SK-N-SH (cell line): ENCODE data around the gene GNAL. TPM values are rescaled to one million over a fixed set of nuclear protein-coding genes. Genes with fewer than 3 reads are reported as not detected.

ENCODE experiments used
- CTCF ChIA-PET: fragments of 300-600, 350-600 bp; formaldehyde crosslinking; extraction: SDS; loops from one replicate; lab custom pipeline; 2021; lab: Yijun Ruan, JAX
- POLR2A ChIA-PET: fragments of 350-600 bp; sonication (Branson Sonifier 250); formaldehyde crosslinking; extraction: SDS; loops from one replicate; lab custom pipeline; 2020; ENCODE audit warnings: antibody characterized with exemption, inconsistent platforms; lab: Yijun Ruan, JAX
- DNase-seq: peaks from one replicate; pipeline ENCODE4 v3.0.0; 2012
- H2AFZ ChIP-seq: fragments of 200-600 bp; sonication (generic); 2 replicates; pipeline ENCODE4 v1.8.1; 2016; ENCODE audit warnings: antibody characterized with exemption, mild to moderate bottlenecking, low read depth
- H3F3A ChIP-seq: fragments of 200-600 bp; sonication (generic); replicated peaks from 2 replicates; pipeline ENCODE3; 2016; ENCODE audit warnings: antibody characterized with exemption, mild to moderate bottlenecking; ENCODE audit not compliant: insufficient read depth
- H3K27ac ChIP-seq, 2 experiments: fragments of 200-500 bp in 1 of 2; fragments of 200-600 bp in 1 of 2; sonication (Bioruptor generic) in 1 of 2; sonication (generic), shearing (Covaris generic) in 1 of 2; 2 replicates each; pipeline versions ENCODE4 v1.5.1 to v1.6.1; 2014 to 2016; ENCODE audit warnings: low read depth in 2 of 2, inconsistent platforms in 1 of 2, low read length in 1 of 2, mild to moderate bottlenecking in 1 of 2, mixed read lengths in 1 of 2
- H3K27me3 ChIP-seq: fragments of 200-600 bp; sonication (generic), shearing (Covaris generic); 2 replicates; pipeline ENCODE4 v1.6.1; 2016; ENCODE audit warnings: mixed run types; ENCODE audit not compliant: insufficient read depth
- H3K36me3 ChIP-seq, 2 experiments: fragments of 200-500 bp in 1 of 2; fragments of 200-600 bp in 1 of 2; sonication (Bioruptor generic) in 1 of 2; sonication (generic) in 1 of 2; replicated peaks in 1 of 2; 2 replicates each; pipeline versions ENCODE3 to v1.5.1; 2014 to 2016; ENCODE audit warnings: low read length in 1 of 2, mild to moderate bottlenecking in 1 of 2; ENCODE audit not compliant: insufficient read depth in 2 of 2, control insufficient read depth in 1 of 2
- H3K4me1 ChIP-seq, 2 experiments: fragments of 200-500 bp in 1 of 2; fragments of 200-600 bp in 1 of 2; sonication (Bioruptor generic) in 1 of 2; sonication (generic), shearing (Covaris generic) in 1 of 2; 2 replicates each; pipeline versions ENCODE4 v1.5.1 to v1.6.1; 2014 to 2016; ENCODE audit warnings: low read depth in 1 of 2, low read length in 1 of 2, mixed run types in 1 of 2; ENCODE audit not compliant: insufficient read depth in 2 of 2, control insufficient read depth in 1 of 2
- H3K4me2 ChIP-seq: fragments of 200-600 bp; sonication (generic), shearing (Covaris generic); 2 replicates; pipeline ENCODE4 v1.6.1; 2017; ENCODE audit warnings: mixed run types
- H3K4me3 ChIP-seq, 2 experiments: fragments of 200-500 bp in 1 of 2; fragments of 200-600 bp in 1 of 2; sonication (Bioruptor generic) in 1 of 2; sonication (generic), shearing (Covaris generic) in 1 of 2; 2 replicates each; pipeline versions ENCODE4 v1.5.1 to v1.8.1; 2014 to 2016; ENCODE audit warnings: low read depth in 2 of 2, inconsistent platforms in 1 of 2, low read length in 1 of 2, mild to moderate bottlenecking in 1 of 2, mixed read lengths in 1 of 2, moderate library complexity in 1 of 2
- H3K79me2 ChIP-seq: fragments of 200-600 bp; sonication (generic); 2 replicates; pipeline ENCODE4 v1.8.1; 2017; ENCODE audit warnings: mild to moderate bottlenecking; ENCODE audit not compliant: insufficient read depth
- H3K9ac ChIP-seq: fragments of 200-600 bp; sonication (generic); 2 replicates; pipeline ENCODE4 v1.6.1; 2017; ENCODE audit warnings: mixed run types
- H3K9me2 ChIP-seq: fragments of 200-600 bp; sonication (generic); 2 replicates; pipeline ENCODE4 v1.6.1; 2017; ENCODE audit warnings: mixed run types
- H3K9me3 ChIP-seq: fragments of 200-600 bp; sonication (generic); 2 replicates; pipeline ENCODE4 v1.6.1; 2017; ENCODE audit warnings: mixed run types, mild to moderate bottlenecking, moderate library complexity
- H4K20me1 ChIP-seq: fragments of 200-600 bp; sonication (generic); 2 replicates; pipeline ENCODE4 v1.6.1; 2017; ENCODE audit warnings: mild to moderate bottlenecking, mixed run types; ENCODE audit not compliant: insufficient read depth
- FOXJ3 ChIP-seq: sonication (generic); formaldehyde crosslinking; IDR thresholded peaks from 2 replicates; pipeline ENCODE4 v1.5.1; 2020; ENCODE audit warnings: mild to moderate bottlenecking, missing genetic modification reagents
- GABPA ChIP-seq: IDR thresholded peaks from 2 replicates; pipeline ENCODE4 v1.4.0; 2012; ENCODE audit warnings: low read depth, mild to moderate bottlenecking
- GATA2 ChIP-seq: sonication (generic); formaldehyde crosslinking; IDR thresholded peaks from 2 replicates; pipeline ENCODE4 v1.5.0; 2020; ENCODE audit warnings: mild to moderate bottlenecking, missing genetic modification reagents
- JUND ChIP-seq: IDR thresholded peaks from 2 replicates; pipeline ENCODE4 v1.4.0; 2012
- MEF2A ChIP-seq: IDR thresholded peaks from 2 replicates; pipeline ENCODE4 v1.4.0; 2012; ENCODE audit warnings: low read depth, borderline replicate concordance
- NRF1 ChIP-seq: IDR thresholded peaks from 2 replicates; pipeline ENCODE4 v1.6.1; 2012; ENCODE audit warnings: low read depth, mild to moderate bottlenecking, low read length
- POLR2AphosphoS5 ChIP-seq: IDR thresholded peaks from 2 replicates; pipeline ENCODE4 v1.6.1; 2012; ENCODE audit warnings: low read depth, low read length
- RAD21 ChIP-seq: IDR thresholded peaks from 2 replicates; pipeline ENCODE4 v1.6.1; 2012; ENCODE audit warnings: mild to moderate bottlenecking, low read length
- RCOR1 ChIP-seq: fragments of 150-350 bp; IDR thresholded peaks from 2 replicates; pipeline ENCODE4 v1.6.1; 2017; ENCODE audit warnings: antibody characterized with exemption, low read length
- RXRA ChIP-seq: IDR thresholded peaks from 2 replicates; pipeline ENCODE4 v1.4.0; 2012; ENCODE audit warnings: low read depth, mild to moderate bottlenecking, borderline replicate concordance
- SMC3 ChIP-seq: IDR thresholded peaks from 2 replicates; pipeline ENCODE4 v1.6.1; 2012; ENCODE audit warnings: low read depth, low read length, improper control_type of control experiment
- TCF12 ChIP-seq: IDR thresholded peaks from 2 replicates; pipeline ENCODE4 v1.4.0; 2012
- TEAD4 ChIP-seq: IDR thresholded peaks from 2 replicates; pipeline ENCODE4 v1.4.0; 2012; ENCODE audit warnings: mild to moderate bottlenecking, borderline replicate concordance; ENCODE audit not compliant: insufficient read depth
- YY1 ChIP-seq: IDR thresholded peaks from 2 replicates; pipeline ENCODE4 v1.4.0; 2012; ENCODE audit warnings: low read depth, mild to moderate bottlenecking
- WGBS: methylation state at CpG from one replicate; pipeline ENCODE4 v1.1.6; 2017; ENCODE audit warnings: low lambda C conversion rate; 5-methylcytosine and 5-hydroxymethylcytosine counted together
- polyA plus RNA-seq, 3 experiments: library from polyadenylated mRNA; depleted of rRNA; stranded (reverse); fragments of >200 nt; gene quantifications; 2 replicates each; pipeline ENCODE4 v1.2.3, GENCODE V29; 2012
- TF ChIP-seq, protein P1 (sequence below): IDR thresholded peaks from 2 replicates; pipeline ENCODE4; 2012
- TF ChIP-seq, protein P2 (sequence below): IDR thresholded peaks from 2 replicates; pipeline ENCODE4 v1.4.0; 2012; ENCODE audit warnings: low read depth
- TF ChIP-seq, protein P3 (sequence below): IDR thresholded peaks from 2 replicates; pipeline ENCODE4 v1.4.0; 2012; ENCODE audit warnings: low read depth, borderline replicate concordance
- TF ChIP-seq, protein P4 (sequence below): fragments of 150-350 bp; IDR thresholded peaks from 2 replicates; pipeline ENCODE4 v1.6.1; 2017; ENCODE audit warnings: antibody characterized with exemption, low read length, low read depth, borderline replicate concordance
- TF ChIP-seq, protein P5 (sequence below): fragments of 200-600 bp; sonication (generic); IDR thresholded peaks from 2 replicates; pipeline ENCODE4 v1.6.1; 2017; ENCODE audit warnings: antibody characterized with exemption, mild to moderate bottlenecking, moderate library complexity

GNAL gene
- polyA plus RNA-seq, 1 of the 3 experiments (the other 2 are of a cell fraction) = 0.13 TPM

DNA sequence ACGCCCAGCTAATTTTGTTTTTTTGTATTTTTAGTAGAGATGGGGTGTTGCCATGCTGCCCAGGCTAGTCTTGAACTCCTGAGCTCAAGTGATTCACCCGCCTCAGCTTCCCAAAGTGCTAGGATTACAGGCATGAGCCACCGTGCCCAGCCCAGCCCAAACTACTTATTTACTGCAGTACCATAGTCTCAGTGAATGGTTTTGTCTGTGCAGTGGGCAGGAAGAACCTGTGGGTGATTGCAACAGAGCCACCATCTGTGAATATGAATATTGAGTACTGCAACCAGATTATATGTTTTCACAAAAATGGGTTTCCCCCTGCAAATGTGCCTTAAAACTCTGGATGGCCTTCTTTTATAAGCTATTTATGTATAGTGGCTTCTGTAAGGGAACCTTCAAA is 210.0 kb downstream of the GNAL start:
- H2AFZ ChIP-seq = no peak overlapping the region
- H3K36me3 ChIP-seq = peaks cover 2 to 8% of the 10 kb centered on the region in 2 experiments
- H3K27ac ChIP-seq = no peak overlapping the region
- H3K4me1 ChIP-seq = peaks cover 0 to 4% of the 10 kb centered on the region in 2 experiments; a peak in 1 of 4 replicates
- H3K4me2 ChIP-seq = no peak overlapping the region
- DNase-seq = no peak
- TF ChIP-seq NRF1 = no peak
- TF ChIP-seq SMC3 = no peak
- TF ChIP-seq POLR2AphosphoS5 = no peak
- TF ChIP-seq, protein P1, sequence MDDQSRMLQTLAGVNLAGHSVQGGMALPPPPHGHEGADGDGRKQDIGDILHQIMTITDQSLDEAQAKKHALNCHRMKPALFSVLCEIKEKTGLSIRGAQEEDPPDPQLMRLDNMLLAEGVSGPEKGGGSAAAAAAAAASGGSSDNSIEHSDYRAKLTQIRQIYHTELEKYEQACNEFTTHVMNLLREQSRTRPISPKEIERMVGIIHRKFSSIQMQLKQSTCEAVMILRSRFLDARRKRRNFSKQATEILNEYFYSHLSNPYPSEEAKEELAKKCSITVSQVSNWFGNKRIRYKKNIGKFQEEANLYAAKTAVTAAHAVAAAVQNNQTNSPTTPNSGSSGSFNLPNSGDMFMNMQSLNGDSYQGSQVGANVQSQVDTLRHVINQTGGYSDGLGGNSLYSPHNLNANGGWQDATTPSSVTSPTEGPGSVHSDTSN = no peak
- TF ChIP-seq TCF12 = no peak
- no peak for TF ChIP-seq FOXJ3
- TF ChIP-seq GABPA = no peak
- TF ChIP-seq, protein P2, sequence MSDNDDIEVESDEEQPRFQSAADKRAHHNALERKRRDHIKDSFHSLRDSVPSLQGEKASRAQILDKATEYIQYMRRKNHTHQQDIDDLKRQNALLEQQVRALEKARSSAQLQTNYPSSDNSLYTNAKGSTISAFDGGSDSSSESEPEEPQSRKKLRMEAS = no peak
- TF ChIP-seq RXRA = no peak
- TF ChIP-seq GATA2 (CRISPR knock-in tag) = no peak
- no peak for TF ChIP-seq YY1
- no peak for TF ChIP-seq JUND
- no peak for TF ChIP-seq TEAD4
- TF ChIP-seq, protein P3, sequence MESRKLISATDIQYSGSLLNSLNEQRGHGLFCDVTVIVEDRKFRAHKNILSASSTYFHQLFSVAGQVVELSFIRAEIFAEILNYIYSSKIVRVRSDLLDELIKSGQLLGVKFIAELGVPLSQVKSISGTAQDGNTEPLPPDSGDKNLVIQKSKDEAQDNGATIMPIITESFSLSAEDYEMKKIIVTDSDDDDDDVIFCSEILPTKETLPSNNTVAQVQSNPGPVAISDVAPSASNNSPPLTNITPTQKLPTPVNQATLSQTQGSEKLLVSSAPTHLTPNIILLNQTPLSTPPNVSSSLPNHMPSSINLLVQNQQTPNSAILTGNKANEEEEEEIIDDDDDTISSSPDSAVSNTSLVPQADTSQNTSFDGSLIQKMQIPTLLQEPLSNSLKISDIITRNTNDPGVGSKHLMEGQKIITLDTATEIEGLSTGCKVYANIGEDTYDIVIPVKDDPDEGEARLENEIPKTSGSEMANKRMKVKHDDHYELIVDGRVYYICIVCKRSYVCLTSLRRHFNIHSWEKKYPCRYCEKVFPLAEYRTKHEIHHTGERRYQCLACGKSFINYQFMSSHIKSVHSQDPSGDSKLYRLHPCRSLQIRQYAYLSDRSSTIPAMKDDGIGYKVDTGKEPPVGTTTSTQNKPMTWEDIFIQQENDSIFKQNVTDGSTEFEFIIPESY = no peak
- no peak for TF ChIP-seq RCOR1
- TF ChIP-seq, protein P4, sequence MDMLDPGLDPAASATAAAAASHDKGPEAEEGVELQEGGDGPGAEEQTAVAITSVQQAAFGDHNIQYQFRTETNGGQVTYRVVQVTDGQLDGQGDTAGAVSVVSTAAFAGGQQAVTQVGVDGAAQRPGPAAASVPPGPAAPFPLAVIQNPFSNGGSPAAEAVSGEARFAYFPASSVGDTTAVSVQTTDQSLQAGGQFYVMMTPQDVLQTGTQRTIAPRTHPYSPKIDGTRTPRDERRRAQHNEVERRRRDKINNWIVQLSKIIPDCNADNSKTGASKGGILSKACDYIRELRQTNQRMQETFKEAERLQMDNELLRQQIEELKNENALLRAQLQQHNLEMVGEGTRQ = no peak
- no peak for TF ChIP-seq RAD21
- no peak for TF ChIP-seq MEF2A
- TF ChIP-seq, protein P5, sequence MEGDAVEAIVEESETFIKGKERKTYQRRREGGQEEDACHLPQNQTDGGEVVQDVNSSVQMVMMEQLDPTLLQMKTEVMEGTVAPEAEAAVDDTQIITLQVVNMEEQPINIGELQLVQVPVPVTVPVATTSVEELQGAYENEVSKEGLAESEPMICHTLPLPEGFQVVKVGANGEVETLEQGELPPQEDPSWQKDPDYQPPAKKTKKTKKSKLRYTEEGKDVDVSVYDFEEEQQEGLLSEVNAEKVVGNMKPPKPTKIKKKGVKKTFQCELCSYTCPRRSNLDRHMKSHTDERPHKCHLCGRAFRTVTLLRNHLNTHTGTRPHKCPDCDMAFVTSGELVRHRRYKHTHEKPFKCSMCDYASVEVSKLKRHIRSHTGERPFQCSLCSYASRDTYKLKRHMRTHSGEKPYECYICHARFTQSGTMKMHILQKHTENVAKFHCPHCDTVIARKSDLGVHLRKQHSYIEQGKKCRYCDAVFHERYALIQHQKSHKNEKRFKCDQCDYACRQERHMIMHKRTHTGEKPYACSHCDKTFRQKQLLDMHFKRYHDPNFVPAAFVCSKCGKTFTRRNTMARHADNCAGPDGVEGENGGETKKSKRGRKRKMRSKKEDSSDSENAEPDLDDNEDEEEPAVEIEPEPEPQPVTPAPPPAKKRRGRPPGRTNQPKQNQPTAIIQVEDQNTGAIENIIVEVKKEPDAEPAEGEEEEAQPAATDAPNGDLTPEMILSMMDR = no peak
- H3F3A ChIP-seq = no peaks in the 10 kb centered on the region
- H4K20me1 ChIP-seq = no peaks in the 10 kb centered on the region
- no peak overlapping the region for H3K4me3 ChIP-seq
- 96% methylated on average over 3 of the region's 3 CpGs for WGBS
- H3K9ac ChIP-seq = no peak overlapping the region
- ChIA-PET CTCF (interaction anchor here (0.6 to 1.1 kb wide), 2 partner anchors 21 to 340 kb away, joined by 3 read pairs; no protein-coding TSS in a partner anchor), POLR2A (no interaction called here)
- no peaks in the 10 kb centered on the region for H3K79me2 ChIP-seq
- no peaks in the 10 kb centered on the region for H3K27me3 ChIP-seq
- no peaks in the 10 kb centered on the region for H3K9me3 ChIP-seq
- H3K9me2 ChIP-seq = no peaks in the 10 kb centered on the region
